ENCODE results near the gene ZBTB3. TPM values are rescaled to one million over a fixed set of nuclear protein-coding genes. Genes with fewer than 3 reads are reported as not detected.

ZBTB3 gene
- total RNA-seq, 2 donors from 2014 or later, result 7.8 to 23.9 TPM

- Mint-ChIP-seq H3K9me3 (no peaks in the 10 kb centered on the region), H3K36me3 (peaks cover 51 to 58% of the 10 kb centered on the region in 2 donors), H3K27ac (peak within 1 kb of the TSS; percentile 93 to 99)
- DNase-seq (ENCODE audit: low spot score in 2 of 2) (peak; percentile 97 to 99), ATAC-seq (peak; percentile 85 to 89)
These were observed 26.6 kb downstream of the ZBTB3 start, which contains the start of gene HNRNPUL2 for GRCh38 chr11:62727165-62727871. HNRNPUL2 (minus strand) TSS chr11:62727457; CDS start chr11:62727156, 301 bp downstream.

DNA sequence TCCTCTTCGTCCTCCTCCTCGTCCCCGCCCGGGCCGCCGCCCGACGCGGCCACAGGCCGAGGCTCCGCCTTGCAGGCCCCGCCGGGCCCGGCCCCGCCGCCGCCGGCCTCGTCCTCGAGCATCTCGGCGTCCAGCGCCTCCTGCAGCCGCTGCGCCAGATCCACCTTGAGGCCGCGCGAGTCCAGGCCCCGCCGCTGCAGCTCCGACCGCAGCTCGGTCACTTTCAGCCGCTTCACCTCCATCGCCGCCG lies 27.1 kb downstream of the ZBTB3 start:
- Mint-ChIP-seq H3K27ac (peak overlapping the region; percentile 93 to 99), H3K9me3 (no peaks in the 10 kb centered on the region), H3K36me3 (peaks cover 56 to 62% of the 10 kb centered on the region in 2 donors)
- ATAC-seq (no peak), DNase-seq (ENCODE audit: low spot score in 2 of 2) (no peak)

GRCh38 chr11:62726156-62726914 lies 27.6 kb downstream of the ZBTB3 start:
- no peaks in the 10 kb centered on the region for H3K9me3 Mint-ChIP-seq
- peaks cover 61 to 65% of the 10 kb centered on the region in 2 donors for H3K36me3 Mint-ChIP-seq
- peak overlapping the region; percentile 93 to 96 for H3K27ac Mint-ChIP-seq
- no peak for ATAC-seq
- DNase-seq (ENCODE audit: low spot score in 2 of 2), result peak in 1 of 2 donors; percentile 57

DNA sequence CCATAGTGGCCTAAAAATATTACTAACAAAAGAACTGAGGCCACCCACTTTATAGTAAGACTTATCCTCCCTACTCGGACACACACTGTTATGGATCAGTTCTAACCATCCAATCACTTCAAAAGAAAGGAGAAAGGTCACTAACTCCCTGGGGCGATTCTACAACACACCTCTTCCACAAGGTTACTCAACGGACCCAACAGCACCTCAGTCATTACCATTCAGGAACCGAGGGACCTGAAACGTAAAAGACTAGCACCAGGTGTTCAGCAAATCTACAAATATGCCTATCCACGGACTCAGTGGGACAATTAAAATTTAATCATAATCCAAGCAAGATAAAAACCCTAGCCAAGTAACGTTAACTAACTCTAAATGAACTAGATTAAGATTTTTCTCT lies 28.3 kb downstream of the ZBTB3 start:
- no peaks in the 10 kb centered on the region for H3K9me3 Mint-ChIP-seq
- DNase-seq (ENCODE audit: low spot score in 2 of 2) (no peak), ATAC-seq (no peak)
- peaks cover 67 to 69% of the 10 kb centered on the region in 2 donors for H3K36me3 Mint-ChIP-seq
- H3K27ac Mint-ChIP-seq, result peak overlapping the region; percentile 93 to 96

DNA sequence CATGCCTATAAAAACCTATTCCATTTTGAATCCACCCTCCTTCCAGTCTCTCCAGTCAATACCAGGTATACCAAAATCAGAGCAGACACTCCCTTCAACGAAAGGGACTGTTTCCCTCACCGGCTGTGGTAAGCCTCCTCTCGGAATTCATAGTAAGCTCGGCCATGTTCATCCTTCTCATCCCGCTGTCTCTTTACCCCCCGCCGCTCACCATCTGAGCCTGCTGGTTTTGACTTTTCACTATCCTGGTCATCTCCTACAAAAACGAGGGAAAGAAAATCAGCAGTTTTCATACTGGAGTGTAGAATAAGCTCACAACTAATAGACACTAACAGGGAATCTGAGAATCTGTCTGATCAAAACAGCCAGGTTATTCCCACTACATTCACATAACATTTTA lies 29.8 kb downstream of the ZBTB3 start:
- ATAC-seq, result no peak
- no peaks in the 10 kb centered on the region for H3K9me3 Mint-ChIP-seq
- H3K27ac Mint-ChIP-seq, result peak overlapping the region; percentile 51 to 81
- H3K36me3 Mint-ChIP-seq, result peaks cover 72 to 81% of the 10 kb centered on the region in 2 donors
- no peak for DNase-seq (ENCODE audit: low spot score in 2 of 2)

DNA sequence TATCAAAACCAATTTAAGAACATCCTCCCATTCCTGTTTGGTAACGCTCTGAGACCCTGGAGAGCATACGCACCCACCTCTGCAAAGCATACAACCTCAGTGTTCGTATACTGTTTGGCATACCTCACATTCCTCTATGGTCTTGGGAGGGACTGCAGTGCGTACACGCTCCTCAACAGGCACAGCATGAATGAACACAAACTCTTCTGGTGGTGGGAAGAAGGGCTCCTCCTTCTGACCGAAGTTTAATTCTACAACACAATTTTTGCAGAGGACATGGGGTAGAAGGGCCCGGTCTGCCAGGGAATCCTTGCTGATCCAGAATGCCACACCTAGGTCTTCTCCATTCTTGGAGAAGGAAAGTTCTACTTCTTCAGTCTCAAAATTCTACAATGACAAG lies 32.0 kb downstream of the ZBTB3 start:
- no peak for DNase-seq (ENCODE audit: low spot score in 2 of 2)
- ATAC-seq, result no peak
- Mint-ChIP-seq H3K36me3 (peaks cover 68 to 85% of the 10 kb centered on the region in 2 donors), H3K9me3 (no peaks in the 10 kb centered on the region), H3K27ac (peak overlapping the region; percentile 35 to 74)

DNA sequence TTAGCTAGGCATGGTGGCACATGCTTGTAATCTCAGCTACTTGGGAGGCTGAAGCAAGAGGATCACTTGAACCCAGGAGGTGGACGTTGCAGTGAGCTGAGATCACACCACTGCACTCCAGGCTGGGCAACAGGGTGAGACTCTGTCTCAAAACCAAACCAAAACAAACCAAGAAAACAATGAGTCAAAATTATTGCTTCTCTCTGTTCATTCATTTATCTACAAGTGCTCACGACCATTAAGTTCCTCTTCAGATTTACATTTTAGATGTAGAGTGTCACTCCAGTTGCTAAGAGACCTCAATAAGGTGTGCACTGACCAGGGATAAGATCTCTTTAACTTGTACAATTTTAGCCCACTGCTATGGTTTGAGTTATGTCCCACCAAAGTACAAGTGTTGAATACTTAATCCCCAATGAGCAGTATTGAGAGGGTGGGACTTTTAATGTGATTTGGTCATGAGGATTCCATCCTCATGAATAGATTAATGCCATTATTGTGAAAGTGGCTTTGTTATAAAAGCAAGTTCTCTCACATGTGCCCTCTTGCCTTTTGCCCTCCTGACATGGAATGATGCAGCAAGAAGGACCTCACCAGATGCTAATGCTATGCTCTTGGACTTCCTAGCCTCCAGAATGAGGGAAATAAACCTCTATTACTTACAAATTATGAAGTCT lies 34.5 kb downstream of the ZBTB3 start:
- DNase-seq (ENCODE audit: low spot score in 2 of 2) (no peak), ATAC-seq (peak; percentile 14 to 41)
- Mint-ChIP-seq H3K36me3 (peaks cover 66 to 86% of the 10 kb centered on the region in 2 donors), H3K27ac (peak overlapping the region in 1 of 2 donors; percentile 62), H3K9me3 (no peaks in the 10 kb centered on the region)

DNA sequence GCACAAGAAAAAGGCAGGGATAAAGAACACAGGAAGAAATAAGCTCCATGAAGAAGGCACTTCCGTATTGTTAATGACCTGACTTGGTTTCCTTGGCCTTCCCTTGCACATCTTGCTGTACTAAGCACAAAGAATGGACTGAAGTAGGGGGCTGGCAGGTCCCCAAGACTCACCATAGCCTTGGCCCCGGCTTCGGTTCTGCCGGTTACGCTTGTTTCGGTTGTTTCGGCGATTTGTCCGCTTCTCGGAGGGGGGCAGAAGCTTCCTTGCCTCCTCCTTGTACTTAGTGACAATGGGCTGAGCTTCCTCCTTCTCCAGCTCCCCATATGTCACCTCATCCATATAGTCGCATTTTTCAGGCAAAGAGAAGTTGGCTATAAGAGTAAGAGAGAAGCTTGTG lies 37.1 kb downstream of the ZBTB3 start:
- ATAC-seq (no peak), DNase-seq (ENCODE audit: low spot score in 2 of 2) (no peak)
- H3K9me3 Mint-ChIP-seq, result no peaks in the 10 kb centered on the region
- H3K27ac Mint-ChIP-seq, result peak overlapping the region in 1 of 2 donors; percentile 60
- H3K36me3 Mint-ChIP-seq, result peaks cover 44 to 74% of the 10 kb centered on the region in 2 donors

DNA sequence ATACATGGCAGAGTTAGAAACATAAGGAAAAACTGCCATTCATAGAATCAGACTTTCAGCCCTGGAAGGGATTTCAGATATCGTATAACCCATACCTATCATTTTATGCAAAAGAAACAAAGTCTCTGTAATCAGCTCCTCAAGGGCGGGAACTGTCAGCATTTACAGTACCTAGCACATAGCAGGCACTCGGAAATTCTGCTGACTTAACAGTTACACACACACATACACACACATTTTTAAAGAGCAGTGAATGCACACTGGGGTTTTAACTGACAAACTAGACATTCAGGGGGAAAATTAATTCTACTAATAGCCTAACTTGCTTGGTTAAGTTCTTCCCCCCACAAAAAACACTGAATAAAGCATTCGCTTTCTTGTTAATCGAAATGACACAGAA lies 37.8 kb downstream of the ZBTB3 start:
- ATAC-seq (no peak), DNase-seq (ENCODE audit: low spot score in 2 of 2) (no peak)
- Mint-ChIP-seq H3K9me3 (no peaks in the 10 kb centered on the region), H3K36me3 (peaks cover 38 to 72% of the 10 kb centered on the region in 2 donors), H3K27ac (peak overlapping the region; percentile 8 to 56)

DNA sequence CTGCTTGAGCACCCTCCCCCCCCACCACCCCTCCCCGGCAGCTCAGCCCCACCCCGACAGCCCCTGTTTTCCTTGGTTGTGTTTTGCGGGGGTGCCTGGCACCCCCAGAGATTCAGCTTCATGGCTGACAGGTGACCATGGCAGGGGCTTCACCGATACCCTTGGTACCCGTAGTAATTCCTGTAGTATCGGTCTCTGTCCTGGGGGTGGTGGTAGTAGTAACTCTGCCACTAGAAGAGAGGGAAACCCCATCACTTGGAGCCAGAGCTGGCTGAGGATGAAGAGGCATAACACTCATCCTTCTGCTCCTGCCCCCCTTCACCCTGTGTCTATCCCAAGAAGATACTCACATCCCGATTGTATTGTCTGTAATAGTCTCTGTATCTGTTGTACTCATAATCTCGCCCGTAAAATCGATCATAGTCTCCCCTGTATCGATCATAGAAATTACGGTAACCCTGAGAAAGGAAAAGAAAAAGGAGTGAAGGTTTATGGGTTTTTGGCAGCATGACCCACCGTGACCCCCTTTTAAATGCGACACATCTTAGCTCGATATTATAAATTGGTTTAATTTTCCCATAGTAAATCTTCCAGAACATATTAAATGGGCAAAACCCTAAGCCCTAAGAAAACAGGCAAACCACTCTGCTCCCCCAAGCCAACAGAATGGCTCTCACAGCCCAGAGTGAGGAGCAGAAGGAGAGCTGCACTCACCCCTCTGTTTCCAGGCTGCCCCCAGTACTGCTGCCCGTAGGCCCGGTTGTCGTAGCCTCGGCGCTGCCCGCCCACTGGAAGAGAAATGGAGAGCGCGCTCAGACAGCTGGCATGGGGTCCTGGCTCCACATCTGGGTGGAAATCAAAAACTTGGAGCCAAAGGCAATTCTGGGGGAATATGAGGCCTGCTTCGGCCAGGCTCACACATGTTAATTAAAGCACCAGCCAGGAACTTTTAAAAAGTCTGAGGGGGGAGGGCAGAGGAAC lies 38.5 kb downstream of the ZBTB3 start:
- DNase-seq (ENCODE audit: low spot score in 2 of 2) (no peak), ATAC-seq (no peak)
- peaks cover 33 to 72% of the 10 kb centered on the region in 2 donors for H3K36me3 Mint-ChIP-seq
- H3K27ac Mint-ChIP-seq, result peak overlapping the region; percentile 8 to 70
- no peaks in the 10 kb centered on the region for H3K9me3 Mint-ChIP-seq

GRCh38 chr11:62713343-62713742 lies 40.6 kb downstream of the ZBTB3 start:
- peak overlapping the region; percentile 62 to 71 for H3K27ac Mint-ChIP-seq
- ATAC-seq, result no peak
- DNase-seq (ENCODE audit: low spot score in 2 of 2), result no peak
- H3K9me3 Mint-ChIP-seq, result no peaks in the 10 kb centered on the region
- peaks cover 32 to 64% of the 10 kb centered on the region in 2 donors for H3K36me3 Mint-ChIP-seq

GRCh38 chr11:62712861-62713260 lies 41.1 kb downstream of the ZBTB3 start:
- DNase-seq (ENCODE audit: low spot score in 2 of 2), result no peak
- Mint-ChIP-seq H3K36me3 (peaks cover 30 to 60% of the 10 kb centered on the region in 2 donors), H3K27ac (peak overlapping the region; percentile 71 to 90), H3K9me3 (no peaks in the 10 kb centered on the region)
- no peak for ATAC-seq

- H3K27ac Mint-ChIP-seq, result peak overlapping the region; percentile 71 to 90
- no peak for ATAC-seq
- peaks cover 25 to 56% of the 10 kb centered on the region in 2 donors for H3K36me3 Mint-ChIP-seq
- H3K9me3 Mint-ChIP-seq, result no peaks in the 10 kb centered on the region
- no peak for DNase-seq (ENCODE audit: low spot score in 2 of 2)
These were observed 41.6 kb downstream of the ZBTB3 start for GRCh38 chr11:62712276-62712812.

DNA sequence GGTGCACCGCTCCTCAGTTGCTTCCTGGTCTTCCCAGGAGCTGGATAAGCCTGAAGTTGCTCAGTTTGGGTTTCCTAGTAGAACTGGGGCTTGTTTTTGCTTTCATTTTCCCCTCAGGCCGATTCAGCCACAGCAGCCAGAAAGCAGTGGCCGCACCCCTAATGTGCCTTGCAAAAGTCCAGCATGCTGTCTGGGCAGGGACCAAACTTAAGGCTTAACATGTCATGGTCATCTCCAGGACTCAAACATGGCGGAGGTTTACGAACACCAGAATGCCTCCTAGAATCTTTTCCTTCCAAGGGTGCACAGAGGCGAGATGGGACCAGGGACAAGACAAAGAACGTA lies 44.0 kb downstream of the ZBTB3 start:
- H3K27ac Mint-ChIP-seq, result peak overlapping the region; percentile 97 to 98
- DNase-seq (ENCODE audit: low spot score in 2 of 2) (peak in 1 of 2 donors; percentile 36), ATAC-seq (no peak)
- peaks cover 16 to 41% of the 10 kb centered on the region in 2 donors for H3K36me3 Mint-ChIP-seq
- H3K9me3 Mint-ChIP-seq, result no peaks in the 10 kb centered on the region

DNA sequence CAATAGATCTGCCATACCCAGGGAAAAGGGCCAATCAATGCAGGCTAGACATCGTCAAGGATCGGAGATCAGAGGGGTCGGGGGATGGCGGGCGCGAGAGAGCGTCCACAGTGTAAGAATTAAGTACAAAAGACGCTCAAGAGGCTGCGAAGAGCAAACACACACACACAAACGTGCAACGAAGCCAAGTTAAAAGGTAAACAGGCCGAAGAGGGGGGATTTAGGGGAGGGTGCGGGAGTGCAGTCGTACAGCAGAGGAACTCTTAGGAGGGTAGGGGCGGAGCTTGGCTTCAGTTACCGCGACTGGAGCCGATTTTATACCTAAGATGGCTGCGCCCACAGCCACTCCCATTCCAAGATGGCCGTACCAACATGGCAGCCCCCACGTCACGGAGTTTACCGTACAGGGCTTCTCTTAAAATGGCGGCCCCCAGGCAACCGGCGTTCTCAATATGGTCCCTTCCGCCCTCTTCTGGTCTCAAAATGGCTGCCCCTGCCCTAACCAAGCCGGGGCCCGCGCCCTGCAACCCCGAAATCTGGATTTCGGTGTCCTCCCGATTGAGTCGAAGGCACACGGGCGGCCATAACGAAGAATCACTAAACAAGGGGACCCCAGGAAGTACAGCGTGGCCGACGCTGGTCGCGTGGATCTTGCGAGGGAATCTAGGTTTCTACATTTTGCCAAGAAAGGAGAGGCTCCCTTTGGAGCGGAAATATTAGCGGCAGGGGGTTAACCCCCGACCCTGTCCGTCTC lies 44.5 kb downstream of the ZBTB3 start:
- ATAC-seq (peak; percentile 74 to 84), DNase-seq (ENCODE audit: low spot score in 2 of 2) (peak; percentile 89 to 91)
- Mint-ChIP-seq H3K9me3 (no peaks in the 10 kb centered on the region), H3K36me3 (peaks cover 16 to 37% of the 10 kb centered on the region in 2 donors), H3K27ac (peak overlapping the region; percentile 97 to 98)

All from activated naive CD4-positive, alpha-beta T cell treated with anti-CD3 and anti-CD28 coated beads, Interleukin-2, amount 50 U/mL, for 72 hours (primary cell).